ENCODE measurements around the gene BTN1A1. TPM values are rescaled to one million over a fixed set of nuclear protein-coding genes. Genes with fewer than 3 reads are reported as not detected.
A peak's percentile ranks its signal among the peaks of the same experiment; 100 is the strongest.
"Not testable (repeated sequence)": the region's sequence is repeated elsewhere in the genome, so short reads cannot be mapped to it uniquely, and the experiment has no call there.

Gene BTN1A1, protein sequence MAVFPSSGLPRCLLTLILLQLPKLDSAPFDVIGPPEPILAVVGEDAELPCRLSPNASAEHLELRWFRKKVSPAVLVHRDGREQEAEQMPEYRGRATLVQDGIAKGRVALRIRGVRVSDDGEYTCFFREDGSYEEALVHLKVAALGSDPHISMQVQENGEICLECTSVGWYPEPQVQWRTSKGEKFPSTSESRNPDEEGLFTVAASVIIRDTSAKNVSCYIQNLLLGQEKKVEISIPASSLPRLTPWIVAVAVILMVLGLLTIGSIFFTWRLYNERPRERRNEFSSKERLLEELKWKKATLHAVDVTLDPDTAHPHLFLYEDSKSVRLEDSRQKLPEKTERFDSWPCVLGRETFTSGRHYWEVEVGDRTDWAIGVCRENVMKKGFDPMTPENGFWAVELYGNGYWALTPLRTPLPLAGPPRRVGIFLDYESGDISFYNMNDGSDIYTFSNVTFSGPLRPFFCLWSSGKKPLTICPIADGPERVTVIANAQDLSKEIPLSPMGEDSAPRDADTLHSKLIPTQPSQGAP
- not detected for total RNA-seq
- long read RNA-seq, result 0 reads

DNA sequence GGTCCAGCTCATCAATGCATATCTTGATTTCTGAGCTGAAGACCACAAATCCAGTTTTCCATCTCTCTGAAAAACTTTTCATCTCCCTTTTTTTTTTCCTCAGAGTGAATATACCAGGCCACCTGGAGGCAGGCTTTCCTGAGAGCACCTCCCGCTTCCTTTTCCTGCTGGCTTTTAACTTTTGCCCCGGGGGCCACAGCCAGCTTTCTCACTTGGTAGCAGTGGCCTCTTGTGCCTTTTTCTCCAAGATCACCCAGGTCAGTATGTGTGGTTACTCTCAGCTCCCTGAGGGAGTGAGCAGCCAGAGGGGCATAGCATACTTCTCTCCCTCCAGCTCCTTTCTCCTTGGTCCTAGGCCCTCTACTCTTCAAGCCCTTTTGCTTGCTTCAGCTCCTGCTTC lies at the start of gene BTN1A1:
BTN1A1 (plus strand) TSS at position 202 of the 400 bp plus-strand sequence. CDS start 984 bp downstream, outside the sequence.
- no peak for ATAC-seq
- intact Hi-C loops (cut with DNase I, micrococcal nuclease), result no loop called here
- DNase-seq, result no peak

DNA sequence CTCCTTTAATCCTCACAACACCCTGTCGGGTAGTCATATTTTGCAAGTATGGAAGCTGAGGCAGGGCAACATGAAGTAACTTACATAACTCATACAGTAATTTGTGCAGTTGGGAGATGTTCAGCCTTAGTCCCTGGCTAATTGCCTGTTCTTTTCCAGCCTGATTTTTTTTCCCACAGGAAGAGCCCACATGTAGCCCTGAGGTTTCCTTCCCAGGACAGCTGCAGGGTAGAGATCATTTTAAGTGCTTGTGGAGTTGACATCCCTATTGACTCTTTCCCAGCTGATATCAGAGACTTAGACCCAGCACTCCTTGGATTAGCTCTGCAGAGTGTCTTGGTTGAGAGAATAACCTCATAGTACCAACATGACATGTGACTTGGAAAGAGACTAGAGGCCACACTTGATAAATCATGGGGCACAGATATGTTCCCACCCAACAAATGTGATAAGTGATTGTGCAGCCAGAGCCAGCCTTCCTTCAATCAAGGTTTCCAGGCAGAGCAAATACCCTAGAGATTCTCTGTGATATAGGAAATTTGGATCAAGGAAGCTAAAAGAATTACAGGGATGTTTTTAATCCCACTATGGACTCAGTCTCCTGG lies 47.4 kb upstream of the BTN1A1 start:
- intact Hi-C loops (cut with DNase I, micrococcal nuclease), result no loop called here
- DNase-seq (no peak), ATAC-seq (no peak)

DNA sequence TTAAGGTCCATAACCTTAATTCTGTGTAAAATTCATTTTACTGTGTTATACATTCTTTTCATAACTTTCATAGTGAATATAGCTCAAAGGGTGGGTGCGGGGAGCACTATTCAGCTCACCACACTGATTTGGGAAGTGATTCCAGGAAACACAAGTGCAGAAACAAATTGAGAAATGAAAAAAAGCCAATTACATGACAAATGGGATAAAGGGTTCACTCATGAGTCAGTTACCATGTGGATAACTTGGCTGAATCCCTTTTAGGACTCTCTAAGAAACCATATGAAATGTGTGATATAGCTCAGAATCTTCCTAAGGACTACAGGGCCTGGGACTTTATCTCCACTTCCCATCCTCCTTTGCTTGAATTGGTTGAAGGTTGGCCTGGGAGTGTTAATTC lies 45.5 kb upstream of the BTN1A1 start:
- intact Hi-C loops (cut with DNase I, micrococcal nuclease), result no loop called here
- no peak for DNase-seq
- ATAC-seq, result no peak

DNA sequence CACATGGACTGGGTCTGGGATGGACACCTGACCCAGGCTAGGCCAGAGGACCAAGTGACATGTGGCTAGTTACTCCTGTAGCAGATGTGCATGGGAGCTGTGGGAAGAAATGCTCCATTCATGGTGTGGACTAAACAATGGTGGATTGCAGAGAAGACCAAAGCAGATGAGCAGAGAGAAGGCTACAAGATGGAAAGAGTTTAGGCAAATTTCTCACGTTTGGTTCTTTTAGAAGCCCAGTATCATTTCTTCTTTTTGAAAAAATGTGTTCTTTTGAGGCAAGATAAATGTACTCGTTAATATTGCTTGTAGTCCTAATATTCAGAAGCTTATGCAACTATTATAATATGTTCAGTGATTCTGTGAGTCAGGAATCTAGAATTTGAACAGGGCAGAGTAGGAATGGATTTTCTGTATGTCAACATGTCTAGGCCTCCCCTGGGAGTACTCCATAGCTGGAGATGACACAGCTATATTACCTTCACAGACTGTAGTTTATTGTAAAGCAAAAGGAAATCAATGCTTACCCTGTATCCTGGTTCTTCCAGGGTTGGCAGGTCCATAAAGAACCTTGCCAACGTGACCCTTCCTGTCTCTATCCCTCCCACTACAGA lies 44.6 kb upstream of the BTN1A1 start:
- ATAC-seq (no peak), DNase-seq (no peak)
- intact Hi-C loops (cut with DNase I, micrococcal nuclease), result no loop called here

DNA sequence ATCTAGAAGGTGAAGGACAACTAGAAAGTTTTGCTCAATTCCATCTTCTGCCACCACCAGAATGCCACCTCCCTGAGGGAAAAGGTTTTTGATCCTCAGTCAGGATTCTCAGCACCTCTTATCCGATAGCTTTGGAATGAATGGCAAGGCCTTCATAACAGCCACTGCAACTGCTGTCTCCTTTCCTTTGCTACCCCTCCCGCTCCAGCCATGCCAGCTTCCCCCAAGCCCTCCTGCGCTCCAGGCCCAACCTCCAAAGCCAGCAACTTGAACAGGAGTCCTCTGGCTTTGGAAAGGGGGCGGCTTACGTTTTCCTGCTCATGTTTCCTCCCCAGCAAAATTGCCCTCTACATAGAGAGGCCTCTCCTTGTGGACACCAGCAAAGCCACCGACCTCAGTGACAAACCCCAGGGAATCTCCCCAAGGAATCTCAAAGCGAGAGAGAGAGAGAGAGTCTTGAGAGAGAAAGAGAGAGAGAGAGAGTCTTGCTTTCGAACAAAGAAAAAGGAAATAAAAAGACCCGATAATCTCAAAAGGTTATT lies 42.8 kb upstream of the BTN1A1 start:
- intact Hi-C loops (cut with DNase I, micrococcal nuclease), result no loop called here
- ATAC-seq (peak; percentile 53), DNase-seq (no peak)

DNA sequence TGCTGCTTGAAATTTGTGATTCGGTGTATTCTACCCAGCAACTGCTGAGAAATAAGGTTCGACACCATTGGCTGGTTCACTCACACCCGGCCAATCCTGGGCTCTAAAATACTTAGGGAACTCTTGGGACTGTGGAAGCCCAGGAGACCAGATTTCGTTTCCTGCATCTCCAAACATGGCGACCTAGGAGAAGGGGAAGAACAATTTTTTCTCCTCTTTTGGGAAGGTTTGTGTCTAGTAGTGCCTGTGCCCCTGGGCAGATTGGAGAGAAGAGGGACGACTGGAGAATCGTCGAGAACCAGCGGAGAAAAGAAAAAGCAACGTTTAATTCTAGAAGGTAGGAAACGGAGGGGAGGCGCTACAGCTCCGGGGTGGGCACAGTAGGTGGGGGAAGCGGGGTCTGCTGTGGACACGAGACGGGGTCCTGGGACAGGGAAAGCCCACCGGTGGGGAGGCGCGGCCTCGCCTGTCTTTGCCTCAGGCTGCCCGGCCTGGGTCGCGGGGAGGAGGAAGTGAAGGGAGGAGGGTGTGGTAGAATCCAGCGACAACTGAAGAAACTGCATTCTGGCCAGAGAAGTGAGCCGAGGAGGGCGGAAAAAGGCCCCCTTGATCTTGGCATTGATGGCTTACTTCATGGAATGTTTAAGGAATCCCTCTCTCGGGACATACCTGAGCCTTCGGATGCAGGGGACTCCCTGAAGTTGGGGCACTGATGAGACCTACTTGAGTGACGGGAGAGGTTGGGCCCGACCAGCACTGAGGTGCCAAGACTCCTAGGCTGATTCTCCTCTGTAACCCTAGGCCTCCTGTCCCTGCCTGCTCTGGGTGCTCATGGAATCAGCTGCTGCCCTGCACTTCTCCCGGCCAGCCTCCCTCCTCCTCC lies 42.1 kb upstream of the BTN1A1 start, which contains the start of gene BTN2A1:
BTN2A1 (plus strand) TSS at position 150 of the 883 bp plus-strand sequence; CDS start at position 832, 682 bp downstream.
- intact Hi-C loops (cut with DNase I, micrococcal nuclease), result no loop called here
- peak; percentile 98 for ATAC-seq
- DNase-seq, result peak; percentile 72 to 84

DNA sequence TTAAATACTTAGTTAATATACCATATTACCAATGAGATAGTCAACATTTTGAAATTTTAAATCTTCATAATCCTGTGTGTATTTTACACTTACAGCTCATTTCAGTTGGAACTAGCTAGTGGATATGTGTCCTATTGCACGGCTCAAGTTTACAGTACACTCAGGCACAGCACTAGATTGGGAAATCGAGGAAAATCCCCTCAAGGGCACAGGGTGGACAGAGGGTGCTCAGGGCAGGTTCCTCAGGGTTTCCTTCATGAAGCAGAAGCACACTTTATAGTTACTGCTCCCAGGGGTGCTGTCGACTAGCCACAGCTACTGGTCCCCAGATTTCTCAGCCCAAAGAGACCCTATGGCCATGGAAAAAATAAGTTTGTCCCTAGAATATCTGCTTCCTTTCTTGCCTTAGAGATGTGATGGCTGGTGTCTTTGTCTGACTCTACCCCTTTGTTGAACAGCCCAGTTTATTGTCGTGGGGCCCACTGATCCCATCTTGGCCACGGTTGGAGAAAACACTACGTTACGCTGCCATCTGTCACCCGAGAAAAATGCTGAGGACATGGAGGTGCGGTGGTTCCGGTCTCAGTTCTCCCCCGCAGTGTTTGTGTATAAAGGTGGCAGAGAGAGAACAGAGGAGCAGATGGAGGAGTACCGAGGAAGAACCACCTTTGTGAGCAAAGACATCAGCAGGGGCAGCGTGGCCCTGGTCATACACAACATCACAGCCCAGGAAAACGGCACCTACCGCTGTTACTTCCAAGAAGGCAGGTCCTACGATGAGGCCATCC lies 40.9 kb upstream of the BTN1A1 start:
- intact Hi-C loops (cut with DNase I, micrococcal nuclease), result no loop called here
- ATAC-seq, result no peak
- DNase-seq, result no peak

DNA sequence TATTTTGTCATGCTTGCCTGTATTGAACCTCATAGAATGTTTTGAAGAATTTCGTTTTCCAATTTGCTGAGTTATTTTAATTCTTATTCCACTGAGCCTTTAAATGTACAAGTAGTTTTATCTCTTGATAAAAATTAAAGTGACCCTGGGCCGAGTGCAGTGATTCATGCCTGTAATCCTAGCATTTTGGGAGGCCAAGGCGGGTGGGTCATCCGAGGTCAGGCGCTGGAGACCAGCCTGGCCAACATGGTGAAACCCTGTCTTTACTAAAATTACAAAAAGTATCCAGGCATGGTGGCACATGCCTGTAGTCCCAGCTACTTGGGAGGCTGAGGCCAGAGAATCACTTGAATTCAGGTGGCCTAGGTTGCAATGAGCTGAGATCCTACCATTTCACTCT lies 38.8 kb upstream of the BTN1A1 start:
- ATAC-seq; DNase-seq; intact Hi-C loops (cut with DNase I, micrococcal nuclease): not testable (repeated sequence)

DNA sequence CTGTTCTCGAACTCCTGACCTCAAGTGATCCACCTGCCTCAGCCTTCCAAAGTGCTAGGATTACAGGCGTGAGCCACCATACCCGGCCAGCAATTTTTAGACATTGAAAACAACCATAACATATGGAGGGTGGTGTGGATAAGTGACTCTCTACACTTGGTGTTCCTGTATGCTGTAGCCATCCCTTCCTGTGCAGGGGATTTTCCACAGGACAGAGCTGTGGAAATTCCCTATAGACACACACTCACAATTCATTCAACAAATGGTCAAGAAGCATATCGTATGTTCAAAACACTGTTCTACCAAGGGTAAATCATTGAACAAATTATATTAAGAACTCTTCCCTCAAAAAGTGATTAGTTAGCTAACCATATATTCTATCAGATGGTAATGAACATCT lies 36.1 kb upstream of the BTN1A1 start:
- intact Hi-C loops (cut with DNase I, micrococcal nuclease), result no loop called here
- DNase-seq (no peak), ATAC-seq (no peak)

DNA sequence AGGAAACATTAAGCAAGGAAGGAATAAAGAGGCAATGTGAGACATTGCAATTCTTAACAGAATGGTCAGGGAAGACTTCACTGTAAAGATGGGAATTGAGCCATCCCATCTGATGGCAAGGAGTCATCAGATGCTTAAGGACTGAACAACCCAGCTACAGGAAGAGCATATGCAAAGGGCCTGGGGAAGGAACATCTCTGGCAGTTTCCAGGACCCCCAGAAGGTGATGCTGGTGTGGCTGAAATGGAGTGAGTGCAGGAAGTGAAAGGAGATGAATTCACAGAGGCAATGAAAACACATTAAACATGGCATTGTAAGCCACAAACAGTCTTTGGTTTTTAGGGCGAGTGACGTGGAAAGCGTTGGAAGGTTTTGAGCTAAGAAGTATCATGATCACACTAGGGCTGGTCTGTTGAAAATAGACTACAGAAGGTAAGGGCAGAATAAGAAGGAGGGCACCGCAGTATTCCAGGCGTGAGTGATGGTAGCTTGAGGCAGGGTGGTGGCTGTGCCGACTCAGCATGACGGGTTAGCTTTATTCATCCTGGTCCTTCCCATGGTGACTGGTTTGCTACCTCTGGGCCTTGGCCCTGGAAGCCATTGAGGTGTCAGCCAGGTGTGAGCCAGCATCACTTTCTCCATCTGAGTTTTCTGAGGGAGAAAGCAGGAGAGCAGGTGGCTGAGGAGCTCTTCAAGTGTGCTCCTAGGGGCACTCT lies 35.5 kb upstream of the BTN1A1 start:
- intact Hi-C loops (cut with DNase I, micrococcal nuclease), result no loop called here
- ATAC-seq (no peak), DNase-seq (no peak)

DNA sequence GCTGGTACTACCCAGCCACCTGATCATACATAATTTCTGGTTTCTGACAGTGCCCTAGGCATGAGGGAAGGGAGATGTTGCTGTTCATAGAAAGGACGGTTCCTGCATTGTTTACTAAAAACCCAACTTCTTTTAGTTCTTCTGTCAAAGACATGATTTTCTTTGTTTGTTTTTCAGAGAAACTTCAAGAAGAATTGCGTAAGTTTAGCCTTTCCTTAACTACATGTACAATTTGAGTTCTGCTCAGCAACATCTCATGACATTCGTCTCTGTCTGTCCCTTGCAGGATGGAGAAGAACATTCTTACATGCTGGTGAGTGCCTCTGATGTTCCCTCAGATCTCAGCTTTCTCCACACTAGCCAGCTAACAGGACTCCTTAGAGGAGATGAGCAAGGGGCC lies 34.3 kb upstream of the BTN1A1 start:
- intact Hi-C loops (cut with DNase I, micrococcal nuclease), result no loop called here
- ATAC-seq, result no peak
- DNase-seq, result no peak

DNA sequence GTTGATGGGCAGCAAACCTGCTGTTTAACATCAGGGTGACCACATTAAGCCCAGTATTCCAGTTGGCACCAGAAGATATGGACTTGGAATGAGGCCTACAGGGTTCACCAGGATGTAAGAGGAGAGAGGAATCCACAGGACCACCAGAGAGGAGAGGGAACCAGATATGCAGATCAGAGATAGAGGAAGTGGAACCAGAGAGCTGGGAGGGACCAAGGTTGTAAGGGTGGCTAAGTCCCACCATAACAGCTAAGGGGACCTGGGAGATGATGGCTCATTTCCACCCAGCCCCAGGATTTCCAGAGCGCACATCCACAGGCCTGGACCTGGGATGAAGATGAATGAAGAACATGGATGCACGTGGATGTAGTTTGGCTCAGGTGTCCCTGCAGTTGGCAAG lies 31.3 kb upstream of the BTN1A1 start:
- ATAC-seq (no peak), DNase-seq (no peak)
- intact Hi-C loops (cut with DNase I, micrococcal nuclease), result no loop called here

DNA sequence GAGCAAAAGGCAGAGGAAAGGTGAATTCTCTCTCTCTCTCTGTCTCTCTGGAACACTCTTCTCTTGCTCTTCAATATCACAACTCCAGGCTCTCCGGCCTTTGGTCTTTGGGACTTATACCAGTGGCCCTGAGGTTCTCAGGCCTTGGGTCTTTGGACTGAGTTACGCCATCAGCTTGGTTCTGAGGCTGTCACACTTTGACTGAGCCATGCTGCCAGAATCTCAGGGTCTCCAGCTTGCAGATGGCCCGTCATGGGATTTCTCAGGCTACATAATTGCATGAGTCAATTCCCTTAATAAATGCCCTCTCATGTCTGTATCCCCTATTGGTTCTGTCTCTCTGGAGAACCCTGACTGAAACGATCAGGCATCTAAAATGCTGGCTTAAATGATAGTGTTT lies 29.5 kb upstream of the BTN1A1 start:
- no peak for DNase-seq
- intact Hi-C loops (cut with DNase I, micrococcal nuclease), result no loop called here
- no peak for ATAC-seq

DNA sequence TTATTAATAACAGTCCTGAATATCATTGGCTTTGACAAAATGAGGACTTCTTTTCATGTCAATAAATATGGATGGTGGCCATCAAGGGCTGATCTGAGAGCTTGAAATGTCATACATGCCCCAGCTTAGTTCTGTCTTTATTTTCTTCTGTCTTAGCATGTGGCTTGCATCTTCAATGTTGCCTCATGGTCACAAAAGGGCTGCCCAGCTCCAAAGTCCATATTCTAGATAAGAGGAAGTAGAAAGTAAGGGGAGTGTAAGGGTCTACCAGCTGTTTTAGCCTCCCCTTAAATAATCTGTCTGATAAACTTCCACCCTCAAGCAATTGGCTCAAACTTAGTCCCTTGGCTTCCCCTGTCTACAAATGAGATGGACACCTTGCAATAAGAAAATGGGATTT lies 28.1 kb upstream of the BTN1A1 start:
- intact Hi-C loops (cut with DNase I, micrococcal nuclease), result no loop called here
- no peak for DNase-seq
- ATAC-seq, result no peak

DNA sequence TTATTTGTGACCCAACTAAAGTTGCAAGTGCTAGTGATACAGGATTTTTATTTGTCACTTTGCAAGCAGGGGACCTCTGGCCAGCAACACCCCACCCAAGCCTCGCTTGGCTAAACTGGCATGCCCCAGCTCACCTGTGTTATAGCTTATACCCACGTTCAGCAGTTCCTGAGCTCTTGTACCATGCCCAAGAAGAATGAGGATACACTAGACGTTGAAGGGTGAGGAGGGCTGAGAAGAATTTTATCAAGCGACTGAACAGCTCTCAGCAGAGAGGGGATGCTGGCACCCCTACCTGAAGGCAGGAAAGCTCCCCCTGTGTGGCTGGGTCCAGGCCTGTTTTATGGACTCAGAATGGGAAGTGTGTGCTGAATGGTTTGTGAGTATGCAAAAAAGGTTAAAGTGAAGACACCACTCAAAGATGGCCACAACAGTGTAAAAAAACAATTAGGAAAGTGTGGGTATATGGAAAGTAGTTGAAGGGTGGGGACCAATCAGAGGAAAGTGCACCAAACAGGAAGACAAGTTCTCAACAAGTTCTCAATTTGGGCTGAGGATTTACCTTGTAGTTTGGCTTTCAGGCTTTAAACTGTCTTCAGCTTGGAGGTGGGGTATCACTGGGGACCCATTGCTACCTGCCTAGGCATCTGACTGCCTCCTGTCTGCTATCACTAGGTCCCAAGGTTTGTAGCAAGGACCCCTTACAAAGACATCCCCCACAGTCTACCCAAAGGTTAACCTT lies 27.4 kb upstream of the BTN1A1 start:
- intact Hi-C loops (cut with DNase I, micrococcal nuclease), result no loop called here
- ATAC-seq, result no peak

DNA sequence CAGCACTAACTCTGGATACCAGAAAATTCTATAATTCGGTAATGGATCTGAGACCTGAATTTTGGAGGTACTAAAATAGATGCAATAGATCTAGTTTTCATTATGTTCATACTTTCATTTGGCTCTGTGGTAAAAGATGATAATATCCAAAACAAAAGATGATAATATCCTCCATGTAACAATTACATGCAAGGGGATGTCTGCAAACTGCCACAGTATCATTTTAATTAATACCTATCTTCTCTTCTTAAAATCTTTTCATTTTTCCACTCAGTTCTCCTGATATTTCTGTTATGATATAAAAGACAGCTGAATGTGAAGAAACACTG lies 26.7 kb upstream of the BTN1A1 start:
- no peak for ATAC-seq
- intact Hi-C loops (cut with DNase I, micrococcal nuclease), result no loop called here
- no peak for DNase-seq

More for the DNA sequence above, 27.4 kb upstream of the BTN1A1 start:
- DNase-seq, result no peak

All from left colon (tissue), 2 donors.